Measurements from ENCODE around the gene DCST1. TPM values are rescaled to one million over a fixed set of nuclear protein-coding genes. Genes with fewer than 3 reads are reported as not detected.

The DCST1 gene
- total RNA-seq, 1 donor from 2014 or later = not detected

DNA sequence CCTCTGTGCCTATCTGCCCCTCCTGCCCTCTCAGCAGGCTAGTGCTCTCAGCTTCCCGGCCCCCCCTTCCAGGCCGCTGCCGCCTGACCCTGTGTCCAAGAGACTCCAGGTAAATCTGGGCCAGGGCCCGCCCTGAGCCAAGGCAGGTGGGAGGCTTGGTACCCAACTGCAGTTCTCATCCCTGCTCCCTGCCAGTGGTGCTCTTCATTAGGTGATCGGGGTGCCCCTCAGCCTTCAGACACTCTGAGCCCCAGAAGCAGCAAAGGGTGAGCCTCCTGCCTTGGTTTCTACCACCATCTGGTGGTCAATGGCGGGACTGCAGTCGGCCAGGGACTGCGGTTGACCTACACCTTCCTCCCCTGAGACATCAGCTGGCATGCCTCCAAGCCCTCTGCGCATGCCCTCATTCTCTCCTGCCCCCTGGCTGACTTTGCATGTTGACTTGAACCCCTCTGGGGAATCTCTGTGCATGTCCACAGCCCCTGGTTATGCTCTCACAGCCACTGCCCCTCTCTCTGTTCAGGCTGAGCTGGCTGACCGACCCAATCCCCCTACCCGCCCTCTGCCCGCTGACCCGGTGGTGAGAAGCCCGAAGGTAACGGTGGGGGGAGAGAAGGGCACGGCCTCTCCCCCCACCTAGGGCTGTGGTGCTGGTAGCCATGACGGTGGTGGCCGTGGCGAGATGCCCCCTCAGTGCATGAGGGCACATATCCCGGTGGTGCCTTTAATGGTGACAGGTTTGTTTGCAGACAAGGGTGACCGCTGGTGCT lies 27.9 kb downstream of the DCST1 start:
- TF ChIP-seq, protein P1, sequence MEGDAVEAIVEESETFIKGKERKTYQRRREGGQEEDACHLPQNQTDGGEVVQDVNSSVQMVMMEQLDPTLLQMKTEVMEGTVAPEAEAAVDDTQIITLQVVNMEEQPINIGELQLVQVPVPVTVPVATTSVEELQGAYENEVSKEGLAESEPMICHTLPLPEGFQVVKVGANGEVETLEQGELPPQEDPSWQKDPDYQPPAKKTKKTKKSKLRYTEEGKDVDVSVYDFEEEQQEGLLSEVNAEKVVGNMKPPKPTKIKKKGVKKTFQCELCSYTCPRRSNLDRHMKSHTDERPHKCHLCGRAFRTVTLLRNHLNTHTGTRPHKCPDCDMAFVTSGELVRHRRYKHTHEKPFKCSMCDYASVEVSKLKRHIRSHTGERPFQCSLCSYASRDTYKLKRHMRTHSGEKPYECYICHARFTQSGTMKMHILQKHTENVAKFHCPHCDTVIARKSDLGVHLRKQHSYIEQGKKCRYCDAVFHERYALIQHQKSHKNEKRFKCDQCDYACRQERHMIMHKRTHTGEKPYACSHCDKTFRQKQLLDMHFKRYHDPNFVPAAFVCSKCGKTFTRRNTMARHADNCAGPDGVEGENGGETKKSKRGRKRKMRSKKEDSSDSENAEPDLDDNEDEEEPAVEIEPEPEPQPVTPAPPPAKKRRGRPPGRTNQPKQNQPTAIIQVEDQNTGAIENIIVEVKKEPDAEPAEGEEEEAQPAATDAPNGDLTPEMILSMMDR (IDR thresholded peaks at IDR 0.05; ENCODE audit: unreplicated experiment) = peak; percentile 98
- H3K4me1 Mint-ChIP-seq (ENCODE audit: low read depth) = peaks cover 26% of the 10 kb centered on the region
- H3K36me3 Mint-ChIP-seq (ENCODE audit: insufficient read depth) = peaks cover 3% of the 10 kb centered on the region
- no peaks in the 10 kb centered on the region for H3K9me3 Mint-ChIP-seq (ENCODE audit: low read depth)
- peaks cover 3% of the 10 kb centered on the region for H3K27me3 Mint-ChIP-seq
- peak overlapping the region; percentile 5 for H3K4me3 Mint-ChIP-seq (ENCODE audit: low read depth)
- peak overlapping the region; percentile 82 for H3K27ac Mint-ChIP-seq
- DNase-seq (ENCODE audit: low spot score, unreplicated experiment) = peak; percentile 94

- no peak overlapping the region for H3K27ac Mint-ChIP-seq
- peaks cover 28% of the 10 kb centered on the region for H3K4me1 Mint-ChIP-seq (ENCODE audit: low read depth)
Observed at GRCh38 chr1:155062151-155062686, 28.6 kb downstream of the DCST1 start.

GRCh38 chr1:155062702-155063411 lies 29.2 kb downstream of the DCST1 start:
- Mint-ChIP-seq H3K27ac (peak overlapping the region; percentile 96), H3K36me3 (ENCODE audit: insufficient read depth) (peaks cover 6% of the 10 kb centered on the region), H3K27me3 (peaks cover 3% of the 10 kb centered on the region), H3K4me3 (ENCODE audit: low read depth) (peak overlapping the region; percentile 85), H3K9me3 (ENCODE audit: low read depth) (no peaks in the 10 kb centered on the region), H3K4me1 (ENCODE audit: low read depth) (peaks cover 28% of the 10 kb centered on the region)
- TF ChIP-seq, protein P1 (IDR thresholded peaks at IDR 0.05; ENCODE audit: unreplicated experiment) = peak; percentile 82
- DNase-seq (ENCODE audit: low spot score, unreplicated experiment) = peak; percentile 75

More at GRCh38 chr1:155062151-155062686, 28.6 kb downstream of the DCST1 start:
- TF ChIP-seq, protein P1 (IDR thresholded peaks at IDR 0.05; ENCODE audit: unreplicated experiment) = no peak
- peaks cover 6% of the 10 kb centered on the region for H3K36me3 Mint-ChIP-seq (ENCODE audit: insufficient read depth)
- peak; percentile 49 for DNase-seq (ENCODE audit: low spot score, unreplicated experiment)
- H3K9me3 Mint-ChIP-seq (ENCODE audit: low read depth) = no peaks in the 10 kb centered on the region
- H3K27me3 Mint-ChIP-seq = peaks cover 3% of the 10 kb centered on the region
- H3K4me3 Mint-ChIP-seq (ENCODE audit: low read depth) = peak overlapping the region; percentile 85

GRCh38 chr1:155063550-155064110 lies 30.0 kb downstream of the DCST1 start, which contains the start of gene EFNA4:
EFNA4 (plus strand) TSS chr1:155063740; CDS start chr1:155063824, 84 bp downstream.
- Mint-ChIP-seq H3K4me1 (ENCODE audit: low read depth) (peaks cover 28% of the 10 kb centered on the region), H3K4me3 (ENCODE audit: low read depth) (peak within 1 kb of the TSS; percentile 85), H3K27ac (peak within 1 kb of the TSS; percentile 96), H3K27me3 (peaks cover 3% of the 10 kb centered on the region), H3K9me3 (ENCODE audit: low read depth) (no peaks in the 10 kb centered on the region), H3K36me3 (ENCODE audit: insufficient read depth) (peaks cover 9% of the 10 kb centered on the region)
- TF ChIP-seq, protein P1 (IDR thresholded peaks at IDR 0.05; ENCODE audit: unreplicated experiment) = no peak
- DNase-seq (ENCODE audit: low spot score, unreplicated experiment) = peak; percentile 75
